ENCODE measurements around the gene NBAS.

DNA sequence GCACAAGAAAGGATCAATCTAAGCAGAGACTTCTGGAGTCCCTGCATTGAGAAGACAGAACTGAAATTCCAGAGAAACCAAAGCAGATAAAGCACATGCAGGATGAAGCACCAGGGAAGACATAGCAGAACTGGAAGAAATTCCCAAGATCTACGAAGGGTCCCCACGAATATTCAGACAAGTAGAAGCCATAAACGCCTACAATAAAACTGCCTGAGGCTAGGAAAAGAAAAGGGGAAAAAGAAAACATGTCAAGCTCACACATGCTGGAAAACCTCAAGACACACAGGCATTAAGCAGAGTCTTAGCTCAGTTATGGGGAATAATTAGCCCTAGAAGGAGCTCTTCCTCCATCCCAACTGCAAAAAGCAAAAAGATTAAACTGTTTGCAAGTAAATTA lies 171.2 kb downstream of the NBAS start:
- TF ChIP-seq, protein P1, sequence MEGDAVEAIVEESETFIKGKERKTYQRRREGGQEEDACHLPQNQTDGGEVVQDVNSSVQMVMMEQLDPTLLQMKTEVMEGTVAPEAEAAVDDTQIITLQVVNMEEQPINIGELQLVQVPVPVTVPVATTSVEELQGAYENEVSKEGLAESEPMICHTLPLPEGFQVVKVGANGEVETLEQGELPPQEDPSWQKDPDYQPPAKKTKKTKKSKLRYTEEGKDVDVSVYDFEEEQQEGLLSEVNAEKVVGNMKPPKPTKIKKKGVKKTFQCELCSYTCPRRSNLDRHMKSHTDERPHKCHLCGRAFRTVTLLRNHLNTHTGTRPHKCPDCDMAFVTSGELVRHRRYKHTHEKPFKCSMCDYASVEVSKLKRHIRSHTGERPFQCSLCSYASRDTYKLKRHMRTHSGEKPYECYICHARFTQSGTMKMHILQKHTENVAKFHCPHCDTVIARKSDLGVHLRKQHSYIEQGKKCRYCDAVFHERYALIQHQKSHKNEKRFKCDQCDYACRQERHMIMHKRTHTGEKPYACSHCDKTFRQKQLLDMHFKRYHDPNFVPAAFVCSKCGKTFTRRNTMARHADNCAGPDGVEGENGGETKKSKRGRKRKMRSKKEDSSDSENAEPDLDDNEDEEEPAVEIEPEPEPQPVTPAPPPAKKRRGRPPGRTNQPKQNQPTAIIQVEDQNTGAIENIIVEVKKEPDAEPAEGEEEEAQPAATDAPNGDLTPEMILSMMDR (IDR thresholded peaks at IDR 0.05; ENCODE audit: insufficient read depth, low read length, poor library complexity, severe bottlenecking) = no peak
- no peak for TF ChIP-seq EZH2phosphoT487 (conservative IDR thresholded peaks at IDR 0.05; ENCODE audit: low read length)

All from SU-DHL-6 (cell line).